ENCODE measurements around the gene RNF213.

The RNF213 gene

DNA sequence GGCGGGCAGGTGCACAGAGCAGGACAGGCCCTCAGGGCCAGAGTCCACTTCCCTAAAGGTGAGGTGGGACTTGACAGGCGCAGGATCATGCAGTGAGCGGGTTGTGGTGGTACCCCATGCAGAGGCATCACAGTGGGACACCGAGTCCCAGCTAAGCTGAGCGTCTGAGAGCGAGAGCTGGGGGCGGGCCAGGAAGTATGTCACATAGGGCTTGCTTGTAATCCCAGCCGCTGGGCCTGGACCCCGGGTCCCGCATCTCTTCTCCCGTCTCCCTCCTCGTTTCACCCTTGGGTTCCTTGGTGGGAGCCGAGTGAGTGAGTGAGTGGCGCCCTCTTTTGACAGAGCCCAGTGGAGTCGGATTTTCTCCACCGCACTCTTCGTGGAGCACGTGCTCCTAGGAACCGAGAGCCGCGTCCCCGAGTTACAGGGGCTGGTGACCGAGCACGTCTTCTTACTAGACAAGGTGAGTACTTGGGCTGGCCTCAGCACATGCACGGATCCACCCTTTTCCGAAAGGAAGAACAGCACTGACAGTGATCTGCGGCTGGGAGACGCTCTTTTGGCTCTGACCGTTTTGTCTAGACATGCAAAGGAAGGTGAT, 103.5 kb downstream of the RNF213 start:
- Histone ChIP-seq H3K27ac (ENCODE audit: low read depth, low read length) (no peak overlapping the region), H3K9ac (ENCODE audit: low read length) (no peak overlapping the region), H3K4me1 (ENCODE audit: control insufficient read depth, insufficient read depth, low read length) (no peaks in the 10 kb centered on the region), H3K9me3 (ENCODE audit: control insufficient read depth, insufficient read depth, low read depth, low read length) (no peaks in the 10 kb centered on the region), H3K27me3 (ENCODE audit: control insufficient read depth, insufficient read depth, low read length) (no peaks in the 10 kb centered on the region), H3K4me3 (ENCODE audit: low read depth, low read length) (no peak overlapping the region), H3K36me3 (ENCODE audit: control insufficient read depth, insufficient read depth, low read length) (peaks cover 87% of the 10 kb centered on the region)

DNA sequence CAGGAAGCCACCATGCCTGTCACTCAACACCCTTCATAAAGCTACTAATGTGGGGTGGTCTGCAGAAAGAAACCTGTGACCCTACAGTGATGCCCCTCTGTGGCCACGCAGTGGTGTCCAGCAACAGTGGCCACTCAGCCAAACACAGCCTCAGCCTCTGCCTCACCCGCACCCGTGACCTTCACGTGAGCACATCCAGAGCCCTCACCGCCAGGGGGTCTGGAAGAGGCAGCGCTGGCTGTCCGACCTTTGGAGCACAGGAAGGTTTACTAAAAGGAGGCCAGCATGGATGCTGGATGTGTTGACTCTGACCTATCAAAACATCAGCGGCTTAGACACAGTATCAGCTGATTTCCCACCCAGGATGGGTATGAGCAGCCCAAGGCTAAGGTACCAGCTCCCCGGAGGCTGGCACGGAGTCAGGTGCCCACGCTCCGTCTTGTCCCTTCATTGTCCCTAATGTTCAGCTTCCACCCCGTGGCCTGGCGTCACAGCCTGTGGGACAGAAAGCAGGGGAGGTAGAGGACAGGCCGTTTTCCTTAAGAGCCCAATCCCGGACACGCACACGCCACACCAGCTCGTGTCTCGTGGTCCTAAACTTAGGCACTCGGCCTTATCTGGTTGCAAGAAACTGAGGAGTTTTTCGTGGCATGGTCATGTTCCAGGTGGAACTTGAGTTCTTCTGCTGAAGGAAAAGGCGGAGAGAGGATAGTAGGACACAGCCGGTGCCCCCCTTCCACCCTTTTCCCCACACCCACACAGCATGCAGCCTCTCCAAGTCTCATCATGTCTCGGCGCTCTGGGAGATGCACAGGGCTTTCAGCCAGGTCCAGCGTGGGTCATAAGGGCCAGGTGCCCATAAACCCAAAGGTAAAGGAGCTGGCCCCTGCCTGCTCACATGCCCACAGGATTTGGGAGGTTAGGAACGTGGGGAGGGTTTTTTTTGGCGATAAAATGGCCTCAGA, 104.6 kb downstream of the RNF213 start:
- no peaks in the 10 kb centered on the region for H3K27me3 ChIP-seq (ENCODE audit: control insufficient read depth, insufficient read depth, low read length)
- H3K4me3 ChIP-seq (ENCODE audit: low read depth, low read length): no peak overlapping the region
- H3K27ac ChIP-seq (ENCODE audit: low read depth, low read length): no peak overlapping the region
- no peak overlapping the region for H3K9ac ChIP-seq (ENCODE audit: low read length)
- no peaks in the 10 kb centered on the region for H3K9me3 ChIP-seq (ENCODE audit: control insufficient read depth, insufficient read depth, low read depth, low read length)
- peaks cover 88% of the 10 kb centered on the region for H3K36me3 ChIP-seq (ENCODE audit: control insufficient read depth, insufficient read depth, low read length)
- H3K4me1 ChIP-seq (ENCODE audit: control insufficient read depth, insufficient read depth, low read length): no peaks in the 10 kb centered on the region

DNA sequence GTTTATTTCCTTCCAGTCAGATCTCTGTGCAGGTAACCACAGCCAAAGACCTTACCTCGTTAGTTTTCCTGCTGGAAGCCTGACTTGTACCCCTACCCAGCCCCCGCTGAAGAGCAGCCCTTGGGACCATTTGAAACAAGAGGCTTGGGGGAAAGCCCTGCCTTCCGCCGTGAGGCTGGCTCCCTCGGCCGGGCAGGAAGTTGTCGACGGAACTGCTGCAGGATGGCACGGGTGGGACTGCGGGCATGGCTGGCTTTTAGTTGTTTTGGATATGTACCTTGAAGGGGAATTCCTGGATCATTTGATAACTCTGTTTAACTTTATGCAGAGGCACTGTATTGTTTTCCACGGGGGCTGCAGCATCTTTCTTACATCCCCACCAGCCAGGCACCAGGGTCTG, 105.3 kb downstream of the RNF213 start:
- peaks cover 88% of the 10 kb centered on the region for H3K36me3 ChIP-seq (ENCODE audit: control insufficient read depth, insufficient read depth, low read length)
- H3K27ac ChIP-seq (ENCODE audit: low read depth, low read length): no peak overlapping the region
- no peak overlapping the region for H3K4me3 ChIP-seq (ENCODE audit: low read depth, low read length)
- no peak overlapping the region for H3K9ac ChIP-seq (ENCODE audit: low read length)
- H3K4me1 ChIP-seq (ENCODE audit: control insufficient read depth, insufficient read depth, low read length): no peaks in the 10 kb centered on the region
- no peaks in the 10 kb centered on the region for H3K27me3 ChIP-seq (ENCODE audit: control insufficient read depth, insufficient read depth, low read length)
- no peaks in the 10 kb centered on the region for H3K9me3 ChIP-seq (ENCODE audit: control insufficient read depth, insufficient read depth, low read depth, low read length)

DNA sequence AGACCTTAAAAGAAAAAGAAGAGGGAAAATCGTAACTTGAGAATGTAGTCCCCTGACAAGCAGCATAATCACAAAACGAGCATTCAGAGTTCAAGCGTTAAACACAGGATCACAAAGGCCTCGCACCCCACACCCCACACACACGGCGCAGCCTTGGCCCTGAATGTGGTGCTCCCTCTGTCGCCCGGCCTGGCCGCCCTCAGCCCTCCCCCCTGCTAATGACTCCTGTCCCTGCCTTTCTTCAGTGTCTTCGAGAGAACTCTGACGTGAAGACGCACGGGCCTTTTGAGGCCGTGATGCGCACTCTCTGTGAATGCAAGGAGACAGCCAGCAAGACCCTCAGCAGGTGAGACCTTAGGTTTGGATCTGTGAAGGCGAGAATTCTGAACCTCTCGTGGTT, 106.9 kb downstream of the RNF213 start:
- Histone ChIP-seq H3K27ac (ENCODE audit: low read depth, low read length) (no peak overlapping the region), H3K9ac (ENCODE audit: low read length) (no peak overlapping the region), H3K4me3 (ENCODE audit: low read depth, low read length) (no peak overlapping the region), H3K27me3 (ENCODE audit: control insufficient read depth, insufficient read depth, low read length) (no peaks in the 10 kb centered on the region), H3K9me3 (ENCODE audit: control insufficient read depth, insufficient read depth, low read depth, low read length) (no peaks in the 10 kb centered on the region), H3K36me3 (ENCODE audit: control insufficient read depth, insufficient read depth, low read length) (peaks cover 86% of the 10 kb centered on the region), H3K4me1 (ENCODE audit: control insufficient read depth, insufficient read depth, low read length) (no peaks in the 10 kb centered on the region)

DNA sequence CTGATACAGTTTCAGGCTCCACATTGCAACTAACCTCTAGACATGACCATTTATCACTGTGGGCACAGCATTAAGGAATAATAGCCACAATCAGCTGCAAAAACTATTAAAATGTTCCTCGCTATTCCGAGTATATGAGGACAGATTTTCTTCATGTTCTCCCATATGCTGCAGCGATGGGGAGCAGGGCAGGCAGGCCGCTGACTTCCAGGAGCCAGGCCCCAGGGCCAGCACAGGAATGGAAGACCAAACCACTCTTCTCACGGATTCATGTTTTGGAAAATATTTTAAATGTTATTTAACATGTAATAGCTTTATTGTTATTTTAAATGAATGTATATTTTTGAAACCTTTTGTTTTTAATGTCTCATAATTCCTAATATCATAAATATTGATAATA, 110.5 kb downstream of the RNF213 start:
- H3K9ac ChIP-seq (ENCODE audit: low read length): no peak overlapping the region
- H3K9me3 ChIP-seq (ENCODE audit: control insufficient read depth, insufficient read depth, low read depth, low read length): no peaks in the 10 kb centered on the region
- H3K27ac ChIP-seq (ENCODE audit: low read depth, low read length): no peak overlapping the region
- peaks cover 6% of the 10 kb centered on the region for H3K4me1 ChIP-seq (ENCODE audit: control insufficient read depth, insufficient read depth, low read length)
- H3K4me3 ChIP-seq (ENCODE audit: low read depth, low read length): no peak overlapping the region
- H3K27me3 ChIP-seq (ENCODE audit: control insufficient read depth, insufficient read depth, low read length): no peaks in the 10 kb centered on the region
- H3K36me3 ChIP-seq (ENCODE audit: control insufficient read depth, insufficient read depth, low read length): peaks cover 83% of the 10 kb centered on the region

DNA sequence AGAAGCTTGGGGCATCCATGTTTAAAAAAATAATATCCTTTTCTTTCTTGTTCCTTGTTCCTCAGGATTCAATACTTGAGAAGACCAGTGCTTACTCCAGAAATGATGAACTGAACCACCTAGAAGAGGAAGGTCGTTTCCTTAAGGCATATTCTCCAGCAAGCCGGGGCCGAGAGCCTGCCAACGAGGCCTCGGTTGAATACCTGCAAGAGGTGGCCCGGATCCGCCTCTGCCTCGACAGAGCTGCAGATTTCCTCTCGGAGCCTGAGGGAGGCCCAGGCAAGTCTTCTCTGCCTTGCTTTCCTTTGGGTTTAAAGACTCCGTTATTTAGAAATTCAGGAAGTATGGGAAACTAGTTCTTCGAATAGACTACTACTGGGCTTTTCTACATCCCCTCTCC, 111.8 kb downstream of the RNF213 start:
- Histone ChIP-seq H3K9me3 (ENCODE audit: control insufficient read depth, insufficient read depth, low read depth, low read length) (no peaks in the 10 kb centered on the region), H3K27ac (ENCODE audit: low read depth, low read length) (no peak overlapping the region), H3K36me3 (ENCODE audit: control insufficient read depth, insufficient read depth, low read length) (peaks cover 87% of the 10 kb centered on the region), H3K4me3 (ENCODE audit: low read depth, low read length) (no peak overlapping the region), H3K4me1 (ENCODE audit: control insufficient read depth, insufficient read depth, low read length) (peaks cover 6% of the 10 kb centered on the region), H3K9ac (ENCODE audit: low read length) (no peak overlapping the region), H3K27me3 (ENCODE audit: control insufficient read depth, insufficient read depth, low read length) (no peaks in the 10 kb centered on the region)

DNA sequence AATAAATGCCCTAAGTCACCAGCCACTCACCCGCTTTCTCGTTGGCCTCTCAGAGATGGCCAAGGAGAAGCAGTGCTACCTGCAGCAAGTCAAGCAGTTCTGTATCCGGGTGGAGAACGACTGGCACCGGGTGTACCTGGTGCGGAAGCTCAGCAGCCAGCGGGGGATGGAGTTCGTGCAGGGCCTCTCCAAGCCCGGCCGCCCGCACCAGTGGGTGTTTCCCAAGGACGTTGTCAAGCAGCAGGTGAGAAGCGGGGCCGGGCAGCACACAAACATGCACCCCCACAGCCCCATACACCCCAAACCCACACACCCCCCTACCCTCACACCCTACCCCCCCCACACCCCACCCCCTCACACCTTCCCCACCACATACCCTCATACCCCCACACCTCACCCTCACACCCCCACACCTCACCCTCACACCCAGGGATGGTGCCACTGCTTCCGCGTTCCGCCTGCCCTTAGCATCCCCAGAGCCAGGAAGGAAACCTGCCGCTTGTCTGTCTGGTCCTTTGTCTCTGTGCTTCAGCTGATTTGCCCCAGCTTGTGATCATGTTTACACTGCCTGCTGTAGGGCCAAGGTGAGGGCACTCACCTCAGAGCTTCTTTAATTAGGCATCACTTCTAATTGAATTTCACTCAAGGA, 112.4 kb downstream of the RNF213 start:
- Histone ChIP-seq H3K4me1 (ENCODE audit: control insufficient read depth, insufficient read depth, low read length) (peaks cover 6% of the 10 kb centered on the region), H3K27ac (ENCODE audit: low read depth, low read length) (no peak overlapping the region), H3K36me3 (ENCODE audit: control insufficient read depth, insufficient read depth, low read length) (peaks cover 87% of the 10 kb centered on the region), H3K27me3 (ENCODE audit: control insufficient read depth, insufficient read depth, low read length) (no peaks in the 10 kb centered on the region), H3K9ac (ENCODE audit: low read length) (no peak overlapping the region), H3K9me3 (ENCODE audit: control insufficient read depth, insufficient read depth, low read depth, low read length) (no peaks in the 10 kb centered on the region), H3K4me3 (ENCODE audit: low read depth, low read length) (no peak overlapping the region)

DNA sequence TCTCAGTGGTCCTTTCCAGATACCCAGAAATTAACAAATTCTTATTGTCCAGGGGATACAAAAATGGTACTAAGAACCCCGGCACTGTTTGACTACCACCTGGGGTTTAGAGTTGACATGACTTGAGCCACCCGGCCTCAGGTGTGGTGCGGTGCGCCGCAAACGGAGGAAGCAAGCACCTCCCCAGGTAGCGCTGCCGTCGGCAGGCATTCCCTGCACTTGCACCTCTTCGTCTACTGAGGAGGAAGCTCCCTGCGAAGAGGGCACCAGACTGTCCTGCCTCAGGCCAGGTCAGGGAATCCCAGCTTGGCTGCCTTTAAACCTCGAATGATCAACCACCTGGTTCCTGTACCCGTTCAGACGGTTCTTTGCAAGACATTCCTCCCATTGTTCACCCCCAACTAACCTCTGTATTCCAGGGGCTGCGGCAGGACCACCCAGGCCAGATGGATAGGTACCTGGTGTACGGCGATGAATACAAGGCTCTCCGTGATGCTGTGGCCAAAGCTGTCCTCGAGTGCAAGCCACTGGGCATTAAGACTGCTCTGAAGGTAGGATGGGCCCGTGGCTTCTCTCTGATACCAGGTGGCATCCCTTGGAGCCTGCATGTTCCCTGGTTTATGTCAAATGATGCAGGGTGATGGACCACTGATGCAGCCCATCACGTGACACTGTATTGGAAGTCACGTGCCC, 113.5 kb downstream of the RNF213 start:
- H3K27me3 ChIP-seq (ENCODE audit: control insufficient read depth, insufficient read depth, low read length): no peaks in the 10 kb centered on the region
- H3K36me3 ChIP-seq (ENCODE audit: control insufficient read depth, insufficient read depth, low read length): peaks cover 90% of the 10 kb centered on the region
- H3K9me3 ChIP-seq (ENCODE audit: control insufficient read depth, insufficient read depth, low read depth, low read length): no peaks in the 10 kb centered on the region
- H3K27ac ChIP-seq (ENCODE audit: low read depth, low read length): no peak overlapping the region
- H3K4me1 ChIP-seq (ENCODE audit: control insufficient read depth, insufficient read depth, low read length): peaks cover 6% of the 10 kb centered on the region
- H3K4me3 ChIP-seq (ENCODE audit: low read depth, low read length): no peak overlapping the region
- H3K9ac ChIP-seq (ENCODE audit: low read length): no peak overlapping the region

DNA sequence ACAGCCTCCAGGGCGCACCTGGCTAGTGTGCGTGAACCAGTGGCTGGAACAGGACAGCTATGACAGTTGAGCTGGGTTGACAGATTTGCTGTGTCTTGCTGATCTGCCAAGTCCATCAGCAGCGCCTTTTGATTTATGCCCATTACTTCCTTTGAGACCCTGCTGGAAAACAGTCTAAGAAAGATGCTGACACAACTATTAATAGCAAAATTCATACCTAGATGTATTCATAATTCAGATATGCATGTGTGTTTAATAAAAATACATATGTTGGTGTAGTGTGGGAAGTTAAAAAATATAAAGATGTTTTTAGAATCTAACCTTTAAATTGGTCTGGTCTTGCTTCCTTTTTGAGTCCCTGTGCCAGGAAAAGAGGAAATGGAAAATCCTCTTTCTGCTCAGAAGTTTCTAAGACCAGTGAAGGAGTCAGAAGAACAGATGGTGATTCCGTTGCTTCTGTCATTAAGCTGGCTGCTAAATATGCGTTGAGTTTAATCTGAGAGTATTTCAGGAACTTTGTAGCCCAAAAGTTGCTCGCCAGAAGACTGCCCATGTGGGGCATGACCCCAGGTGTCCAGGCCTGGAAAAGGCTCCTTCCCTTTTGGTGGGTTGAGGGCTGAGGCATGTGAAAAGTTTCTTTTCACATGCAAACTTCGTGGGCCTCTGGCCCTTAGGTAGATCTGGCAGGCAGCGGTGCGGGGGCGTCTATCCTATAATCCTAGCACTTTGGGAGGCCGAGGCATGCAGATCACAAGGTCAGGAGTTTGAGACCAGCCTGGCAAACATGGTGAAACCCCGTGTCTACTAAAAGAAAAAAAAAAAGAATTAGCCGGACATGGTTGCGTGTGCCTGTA, 114.3 kb downstream of the RNF213 start:
- H3K4me1 ChIP-seq (ENCODE audit: control insufficient read depth, insufficient read depth, low read length): peaks cover 6% of the 10 kb centered on the region
- H3K36me3 ChIP-seq (ENCODE audit: control insufficient read depth, insufficient read depth, low read length): peaks cover 90% of the 10 kb centered on the region
- H3K27ac ChIP-seq (ENCODE audit: low read depth, low read length): no peak overlapping the region
- no peak overlapping the region for H3K4me3 ChIP-seq (ENCODE audit: low read depth, low read length)
- H3K27me3 ChIP-seq (ENCODE audit: control insufficient read depth, insufficient read depth, low read length): no peaks in the 10 kb centered on the region
- no peaks in the 10 kb centered on the region for H3K9me3 ChIP-seq (ENCODE audit: control insufficient read depth, insufficient read depth, low read depth, low read length)
- no peak overlapping the region for H3K9ac ChIP-seq (ENCODE audit: low read length)

DNA sequence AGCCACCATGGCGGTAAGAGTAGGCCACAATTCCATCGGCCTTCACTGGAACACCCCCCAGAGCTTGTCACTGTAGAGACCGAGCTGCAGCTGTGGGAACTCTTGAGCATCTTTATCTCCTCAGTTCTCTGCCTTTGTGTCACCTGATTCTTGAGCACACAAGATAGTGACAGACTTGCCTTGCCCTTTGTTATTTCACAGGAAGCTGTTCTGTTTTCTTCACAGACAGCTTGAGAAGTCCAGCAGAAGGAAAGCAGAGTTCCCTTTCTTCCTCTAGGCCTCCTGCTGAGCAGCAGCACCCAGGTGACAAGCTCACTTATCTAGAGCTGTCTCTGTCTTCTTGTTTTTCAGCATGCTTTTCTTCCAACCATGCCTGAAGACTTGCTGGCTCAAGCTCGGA, 115.9 kb downstream of the RNF213 start:
- H3K9me3 ChIP-seq (ENCODE audit: control insufficient read depth, insufficient read depth, low read depth, low read length): no peaks in the 10 kb centered on the region
- peaks cover 91% of the 10 kb centered on the region for H3K36me3 ChIP-seq (ENCODE audit: control insufficient read depth, insufficient read depth, low read length)
- H3K27me3 ChIP-seq (ENCODE audit: control insufficient read depth, insufficient read depth, low read length): no peaks in the 10 kb centered on the region
- no peak overlapping the region for H3K9ac ChIP-seq (ENCODE audit: low read length)
- peaks cover 6% of the 10 kb centered on the region for H3K4me1 ChIP-seq (ENCODE audit: control insufficient read depth, insufficient read depth, low read length)
- H3K4me3 ChIP-seq (ENCODE audit: low read depth, low read length): no peak overlapping the region
- H3K27ac ChIP-seq (ENCODE audit: low read depth, low read length): no peak overlapping the region

Measured in HUES6 (cell line).